Stimulated activated CD8-positive, alpha-beta memory T cell treated with anti-CD3 and anti-CD28 coated beads, Interleukin-12 subunit alpha, Interleukin-12 subunit beta, amount 100 ng/mL, for 24 hours (primary cell): Measurements from ENCODE around the gene ADGRA3.
"Not testable (repeated sequence)": the region's sequence is repeated elsewhere in the genome, so short reads cannot be mapped to it uniquely, and the experiment has no call there.

Source experiments
- DNase-seq: peaks from one replicate; pipeline ENCODE4 v3.0.0-alpha.2; 2020; ENCODE audit errors: extremely low read depth

The ADGRA3 gene

DNA sequence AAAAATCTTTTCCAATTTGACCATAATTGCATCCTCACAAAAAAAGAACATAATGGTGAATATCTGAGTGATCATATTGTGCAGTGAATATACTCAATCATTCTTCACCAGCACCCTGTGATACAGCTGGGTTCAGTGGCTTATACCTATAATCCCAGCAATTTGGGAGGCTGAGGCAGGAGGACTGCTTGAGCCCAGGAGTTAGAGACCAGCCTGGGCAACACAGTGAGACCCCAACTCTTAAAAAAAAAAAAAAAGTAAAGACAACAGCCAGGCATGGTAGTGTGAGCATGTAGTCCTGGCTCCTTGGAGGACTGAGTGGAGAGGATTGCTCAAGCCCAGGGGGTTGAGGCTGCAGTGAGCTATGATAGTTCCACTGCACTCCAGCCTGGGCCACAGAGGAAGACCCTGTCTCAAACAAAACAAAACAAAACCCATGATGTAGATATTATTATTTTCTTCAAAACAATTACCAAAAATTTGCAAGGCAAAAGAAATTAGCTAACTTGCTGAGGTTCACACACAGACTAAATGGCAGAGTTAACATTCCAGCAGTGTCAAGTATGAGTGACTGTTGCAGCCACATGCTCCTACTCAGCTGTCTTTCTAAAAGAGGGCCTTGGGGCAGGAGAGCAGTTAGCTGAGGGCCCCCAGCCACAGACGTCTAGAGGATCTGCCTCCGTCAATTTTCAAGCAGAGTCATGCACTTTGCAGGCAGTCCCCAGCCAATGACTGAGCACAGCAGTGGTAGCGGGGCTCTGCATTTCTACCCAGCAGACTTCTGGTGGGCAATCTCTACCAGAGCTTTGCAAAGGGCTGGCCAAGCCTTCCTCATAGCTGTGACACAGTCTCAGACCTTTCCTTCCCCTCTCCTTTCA lies 33.4 kb downstream of the ADGRA3 start:
- no peak for DNase-seq

- DNase-seq = no peak
These were observed 35.1 kb downstream of the ADGRA3 start for GRCh38 chr4:22480675-22481327.

DNA sequence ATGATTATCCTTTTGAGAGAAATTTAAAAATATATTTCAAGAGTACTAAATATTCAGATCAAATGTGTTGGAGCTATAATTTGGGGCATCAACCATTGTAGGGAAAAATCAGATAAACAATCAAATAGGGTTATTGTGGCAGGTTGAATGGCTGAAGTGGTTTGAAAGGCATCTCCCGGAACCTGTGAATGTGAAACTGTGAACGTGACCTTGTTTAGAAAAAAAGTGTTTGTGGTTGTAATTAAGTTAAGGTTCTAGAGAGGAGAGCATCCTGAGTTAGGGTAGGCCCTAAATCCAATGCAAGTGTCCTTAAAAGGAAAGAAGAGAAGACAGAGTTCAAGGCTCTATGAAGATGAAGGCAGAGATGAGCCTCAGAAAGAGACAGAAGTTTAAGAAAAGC lies 37.4 kb downstream of the ADGRA3 start:
- DNase-seq = no peak

- no peak for DNase-seq
These were observed 38.1 kb downstream of the ADGRA3 start for GRCh38 chr4:22477813-22478182.

DNA sequence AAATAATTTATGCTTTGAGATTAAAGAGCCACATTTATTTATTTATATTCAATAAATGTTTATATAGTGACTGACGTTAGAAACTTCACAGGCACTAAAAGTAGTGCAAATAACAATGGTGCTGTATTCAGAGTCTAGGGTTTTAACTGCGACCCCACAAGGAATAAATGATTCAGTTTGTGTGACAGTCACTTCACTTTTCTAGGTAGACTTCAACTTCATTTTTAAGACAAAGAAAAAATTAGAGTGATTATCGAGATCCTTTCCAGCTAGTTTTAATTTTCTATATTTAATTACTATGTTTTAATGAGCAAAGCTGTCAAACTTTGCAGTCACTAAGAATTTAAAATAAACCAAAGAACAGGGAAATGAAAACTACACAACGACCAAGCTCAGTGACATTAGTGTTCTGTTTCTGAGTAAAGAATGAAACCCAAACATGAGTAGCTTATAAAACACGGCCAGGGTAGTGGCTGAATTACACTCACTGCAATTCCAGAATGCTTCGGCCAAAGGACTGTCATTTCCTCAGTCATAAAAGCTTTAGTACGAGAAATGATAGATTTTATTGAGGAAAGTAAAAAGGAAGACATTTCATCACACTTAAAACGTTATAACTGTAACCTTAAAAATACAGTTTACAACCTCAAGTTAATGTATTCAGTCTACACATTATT lies 38.6 kb downstream of the ADGRA3 start:
- no peak for DNase-seq

DNA sequence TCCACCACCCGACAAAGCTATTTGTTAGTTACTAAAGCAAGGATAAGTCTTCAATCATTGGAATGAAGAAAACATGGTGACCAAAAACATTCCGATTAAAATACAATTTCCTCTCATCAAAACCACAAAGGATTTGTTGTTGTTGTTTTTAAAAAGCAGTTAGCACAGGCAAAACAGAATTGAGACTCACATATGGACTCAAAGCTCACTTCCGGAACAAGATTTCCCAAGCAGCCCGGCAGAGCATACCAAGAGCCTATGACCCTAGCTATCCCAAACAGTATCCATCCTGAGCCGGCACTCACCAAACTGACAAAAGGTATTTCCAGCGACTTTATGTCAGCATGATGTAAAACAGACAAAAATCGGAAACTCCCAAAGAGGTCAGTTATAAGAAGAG lies 39.9 kb downstream of the ADGRA3 start:
- no peak for DNase-seq

DNA sequence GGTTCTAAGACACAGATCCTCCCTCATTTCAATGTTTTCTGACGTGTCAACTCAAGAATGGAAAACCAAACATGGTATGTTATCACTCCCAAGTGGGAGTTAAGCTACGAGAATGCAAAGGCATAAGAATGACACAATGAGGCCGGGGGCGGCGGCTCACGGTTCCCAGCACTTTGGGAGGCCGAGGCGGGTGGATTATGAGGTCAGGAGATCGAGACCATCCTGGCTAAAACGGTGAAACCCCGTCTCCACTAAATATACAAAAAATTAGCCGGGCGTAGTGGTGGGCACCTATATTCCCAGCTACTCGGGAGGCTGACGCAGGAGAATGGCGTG lies 40.6 kb downstream of the ADGRA3 start:
- DNase-seq = not testable (repeated sequence)

GRCh38 chr4:22474636-22475310 lies 41.1 kb downstream of the ADGRA3 start:
- DNase-seq = no peak

GRCh38 chr4:22473268-22473667 lies 42.6 kb downstream of the ADGRA3 start:
- no peak for DNase-seq

GRCh38 chr4:22471999-22472461 lies 43.8 kb downstream of the ADGRA3 start:
- DNase-seq = no peak

DNA sequence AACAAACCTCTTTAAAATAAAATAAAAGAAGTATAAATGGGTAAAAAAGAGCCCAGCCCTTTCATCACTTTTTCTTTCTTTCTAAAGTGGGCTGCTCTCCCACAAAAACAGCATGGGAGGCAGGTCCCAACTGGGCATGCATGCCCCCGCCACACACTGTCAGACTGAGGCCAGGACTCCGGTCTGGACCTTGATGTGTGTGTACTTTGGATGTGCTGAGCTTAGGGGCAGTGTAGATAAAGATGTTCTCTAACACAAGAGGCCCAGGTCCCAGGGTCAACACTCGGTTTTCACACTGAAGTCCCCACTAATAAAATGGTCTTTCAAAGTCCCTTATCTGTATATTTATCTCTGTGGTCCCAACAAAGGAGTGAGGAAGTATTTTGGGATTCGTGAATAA lies 44.4 kb downstream of the ADGRA3 start:
- DNase-seq = no peak

- DNase-seq = no peak
These were observed 49.3 kb downstream of the ADGRA3 start for GRCh38 chr4:22466581-22466980.

GRCh38 chr4:22465996-22466395 lies 49.9 kb downstream of the ADGRA3 start:
- no peak for DNase-seq

GRCh38 chr4:22465349-22465748 lies 50.5 kb downstream of the ADGRA3 start:
- no peak for DNase-seq

DNA sequence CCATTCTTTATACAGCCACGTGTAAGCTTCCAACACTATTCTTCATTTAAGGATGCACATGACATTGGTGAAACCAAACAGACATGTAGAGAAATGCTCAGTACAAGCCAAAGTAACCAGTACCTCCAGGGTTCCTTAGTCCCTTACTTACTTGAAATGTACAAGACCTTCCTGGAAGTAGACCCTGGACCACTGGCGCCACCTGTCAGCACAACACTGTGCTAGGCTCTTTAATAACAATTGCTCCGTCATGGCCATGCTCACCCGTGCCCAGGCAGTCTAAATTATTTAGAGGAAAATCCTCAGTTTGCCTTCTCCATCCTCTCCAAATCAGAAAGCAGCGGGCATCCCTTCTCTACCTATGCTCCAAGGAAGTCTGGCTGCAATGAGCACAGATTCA lies 52.7 kb downstream of the ADGRA3 start:
- DNase-seq = no peak

GRCh38 chr4:22462688-22463087 lies 53.2 kb downstream of the ADGRA3 start:
- no peak for DNase-seq

- DNase-seq = no peak
These were observed 55.6 kb downstream of the ADGRA3 start for GRCh38 chr4:22460266-22460665.

- no peak for DNase-seq
These were observed 57.8 kb downstream of the ADGRA3 start for GRCh38 chr4:22458098-22458497.

DNA sequence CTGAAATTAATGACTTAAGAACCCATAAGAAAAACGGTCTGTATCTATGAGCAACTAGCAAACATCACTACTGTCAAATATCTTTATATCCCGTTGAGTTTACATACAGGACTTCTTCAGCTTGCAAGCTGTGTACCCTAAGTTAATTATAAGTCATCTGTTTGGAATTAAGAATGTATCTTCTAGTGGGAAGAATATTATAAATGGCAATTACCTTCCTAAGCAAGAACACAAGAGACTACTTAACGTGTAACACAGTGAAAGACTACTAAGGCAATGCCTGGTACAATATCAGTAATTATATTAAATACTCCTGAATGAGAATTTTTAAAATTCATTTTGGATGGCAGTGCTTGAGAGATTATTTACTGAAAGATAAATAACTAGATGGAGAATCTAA lies 58.5 kb downstream of the ADGRA3 start:
- DNase-seq = no peak

- DNase-seq = no peak
These were observed 59.6 kb downstream of the ADGRA3 start for GRCh38 chr4:22456291-22456690.

GRCh38 chr4:22454955-22455354 lies 60.9 kb downstream of the ADGRA3 start:
- no peak for DNase-seq

- no peak for DNase-seq
These were observed 61.5 kb downstream of the ADGRA3 start for GRCh38 chr4:22454216-22454838.
